Measurements from ENCODE around the gene VPS54.
"Not testable (repeated sequence)": the region's sequence is repeated elsewhere in the genome, so short reads cannot be mapped to it uniquely, and the experiment has no call there.

The VPS54 gene

GRCh38 chr2:63849381-63850203, 169.6 kb downstream of the VPS54 start:
- TF ChIP-seq, protein P1, sequence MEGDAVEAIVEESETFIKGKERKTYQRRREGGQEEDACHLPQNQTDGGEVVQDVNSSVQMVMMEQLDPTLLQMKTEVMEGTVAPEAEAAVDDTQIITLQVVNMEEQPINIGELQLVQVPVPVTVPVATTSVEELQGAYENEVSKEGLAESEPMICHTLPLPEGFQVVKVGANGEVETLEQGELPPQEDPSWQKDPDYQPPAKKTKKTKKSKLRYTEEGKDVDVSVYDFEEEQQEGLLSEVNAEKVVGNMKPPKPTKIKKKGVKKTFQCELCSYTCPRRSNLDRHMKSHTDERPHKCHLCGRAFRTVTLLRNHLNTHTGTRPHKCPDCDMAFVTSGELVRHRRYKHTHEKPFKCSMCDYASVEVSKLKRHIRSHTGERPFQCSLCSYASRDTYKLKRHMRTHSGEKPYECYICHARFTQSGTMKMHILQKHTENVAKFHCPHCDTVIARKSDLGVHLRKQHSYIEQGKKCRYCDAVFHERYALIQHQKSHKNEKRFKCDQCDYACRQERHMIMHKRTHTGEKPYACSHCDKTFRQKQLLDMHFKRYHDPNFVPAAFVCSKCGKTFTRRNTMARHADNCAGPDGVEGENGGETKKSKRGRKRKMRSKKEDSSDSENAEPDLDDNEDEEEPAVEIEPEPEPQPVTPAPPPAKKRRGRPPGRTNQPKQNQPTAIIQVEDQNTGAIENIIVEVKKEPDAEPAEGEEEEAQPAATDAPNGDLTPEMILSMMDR (conservative IDR thresholded peaks at IDR 0.05) = no peak
- no peak overlapping the region for H3K27ac ChIP-seq

DNA sequence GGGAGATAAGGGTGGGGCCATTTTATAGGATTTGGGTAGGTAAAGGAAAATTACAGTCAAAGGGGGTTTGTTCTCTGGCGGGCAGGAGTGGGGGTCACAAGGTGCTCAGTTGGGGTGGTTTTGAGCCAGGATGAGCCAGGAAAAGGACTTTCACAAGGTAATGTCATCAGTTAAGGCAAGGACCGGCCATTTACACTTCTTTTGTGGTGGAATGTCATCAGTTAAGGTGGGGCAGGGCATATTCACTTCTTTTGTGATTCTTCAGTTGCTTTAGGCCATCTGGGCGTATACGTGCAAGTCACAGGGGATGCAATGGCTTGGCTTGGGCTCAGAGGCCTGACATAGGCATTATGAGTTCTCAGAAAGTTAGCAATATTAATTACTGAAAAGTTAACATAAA, 171.7 kb downstream of the VPS54 start:
- not testable (repeated sequence) for H3K27ac ChIP-seq

- TF ChIP-seq, protein P1 (conservative IDR thresholded peaks at IDR 0.05) = no peak
- no peak overlapping the region for H3K27ac ChIP-seq
Observed at GRCh38 chr2:63846487-63846886, 172.7 kb downstream of the VPS54 start.

DNA sequence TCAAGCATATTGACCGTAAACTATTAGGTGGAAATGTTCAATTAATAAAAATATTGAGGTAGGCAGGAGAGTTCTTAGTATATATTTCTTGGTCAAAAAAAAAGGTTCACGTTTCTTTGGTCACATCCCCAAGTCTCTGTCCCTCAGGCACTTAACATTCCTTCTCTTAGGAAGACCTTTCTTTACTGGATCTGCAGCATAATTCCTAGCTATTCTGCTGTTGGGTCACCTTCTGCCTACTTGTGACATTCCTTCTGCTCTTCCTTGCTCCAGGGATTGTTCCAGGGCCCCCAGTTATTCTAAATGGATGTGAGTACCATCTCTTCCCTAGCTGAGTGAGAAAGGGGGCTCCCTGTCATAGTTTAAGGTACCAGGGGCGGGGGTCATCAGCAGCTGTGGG, 173.4 kb downstream of the VPS54 start:
- TF ChIP-seq, protein P1 (conservative IDR thresholded peaks at IDR 0.05) = no peak
- no peak overlapping the region for H3K27ac ChIP-seq

GRCh38 chr2:63844616-63845015, 174.6 kb downstream of the VPS54 start:
- TF ChIP-seq, protein P1 (conservative IDR thresholded peaks at IDR 0.05) = no peak
- H3K27ac ChIP-seq = no peak overlapping the region

DNA sequence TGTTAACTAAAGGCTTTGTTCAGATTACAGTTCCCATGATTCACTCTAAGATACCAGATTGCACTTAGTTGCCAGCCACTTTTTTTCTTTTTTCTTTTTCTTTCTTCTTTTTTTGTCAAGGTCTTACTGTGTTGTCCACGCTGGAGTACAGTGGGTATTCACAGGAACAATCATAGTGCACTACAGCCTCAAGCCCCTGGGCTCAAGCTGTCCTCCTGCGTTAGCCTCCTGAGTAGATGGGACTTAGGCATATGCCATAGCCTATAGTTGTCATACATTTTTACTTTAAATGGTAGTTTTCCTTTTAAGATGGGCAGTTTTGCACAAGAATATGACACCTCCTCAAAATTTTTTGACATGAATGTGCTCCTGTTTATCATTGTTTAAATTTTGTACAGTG, 175.4 kb downstream of the VPS54 start:
- TF ChIP-seq, protein P1 (conservative IDR thresholded peaks at IDR 0.05) = no peak

GRCh38 chr2:63843093-63843492, 176.1 kb downstream of the VPS54 start:
- no peak overlapping the region; the same call in 1 of the 2 replicates for H3K27ac ChIP-seq
- TF ChIP-seq, protein P1 (conservative IDR thresholded peaks at IDR 0.05) = no peak

More for the DNA sequence above, 175.4 kb downstream of the VPS54 start:
- no peak overlapping the region for H3K27ac ChIP-seq

Data from VCaP (cell line).